Measurements from ENCODE around the gene PXK. TPM values are rescaled to one million over a fixed set of nuclear protein-coding genes. Genes with fewer than 3 reads are reported as not detected.

The PXK gene
- total and polyA plus RNA-seq, 10 of the 15 experiments (the other 5 are each of a cell fraction or from before 2014, with no cell fraction given): 8.4 to 38.0 (median 27.6) TPM

GRCh38 chr3:58334506-58334884, 1.8 kb downstream of the PXK start:
- CTCF ChIA-PET: interaction anchor here (0.7 to 8.9 kb wide), 22 partner anchors 9 to 327 kb away, joined by 3 to 204 read pairs (median 6); partner anchors contain the start of genes FLNB, HTD2, KCTD6 and RPP14
- intact Hi-C loops (cut with micrococcal nuclease; ENCODE audit: unreplicated experiment) (no loop called here), in situ Hi-C loops (cut with MboI) (no loop called here)
- Histone ChIP-seq H3K27ac (ENCODE audit: control insufficient read depth, insufficient read depth) (no peak overlapping the region), H3K4me3 (peak overlapping the region; percentile 93; the same call in 1 of the 2 replicates), H3K9ac (ENCODE audit: control insufficient read depth, insufficient read depth, low read length) (peak overlapping the region; percentile 29; the same call in 1 of the 2 replicates), H3K36me3 (ENCODE audit: control insufficient read depth in 2 of 2, insufficient read depth in 2 of 2, low read length in 1 of 2) (no peaks in the 10 kb centered on the region), H4K20me1 (ENCODE audit: control insufficient read depth, insufficient read depth) (no peaks in the 10 kb centered on the region), H3K79me2 (ENCODE audit: control insufficient read depth, insufficient read depth, low read length) (peaks cover 10% of the 10 kb centered on the region), H3K27me3 (replicated peaks in 1 of 2; ENCODE audit: control insufficient read depth in 2 of 2, insufficient read depth in 2 of 2, low read length in 1 of 2) (no peaks in the 10 kb centered on the region), H2AFZ (ENCODE audit: control insufficient read depth, low read depth, low read length) (peak overlapping the region; percentile 38; the same call in 1 of the 2 replicates), H3K4me1 (ENCODE audit: control insufficient read depth, insufficient read depth, low read length) (peaks cover 10% of the 10 kb centered on the region; the same call in 1 of the 2 replicates), H3K4me2 (ENCODE audit: control insufficient read depth, insufficient read depth) (peak overlapping the region; percentile 82), H3K9me3 (replicated peaks; ENCODE audit: control insufficient read depth, insufficient read depth, low read length) (no peaks in the 10 kb centered on the region; the same call in 2 of the 3 replicates)
- BruUV-seq (replicated peaks): no TSS peak
- POLR2A ChIA-PET: interaction anchor here (0.6 to 12.4 kb wide), 8 partner anchors 10 to 134 kb away, joined by 3 to 221 read pairs (median 4); partner anchors contain the start of genes HTD2 and RPP14
- RAD21 ChIA-PET (ENCODE audit: unreplicated experiment): interaction anchor here (0.9 to 7.5 kb wide), 15 partner anchors 8 to 159 kb away, joined by 3 to 149 read pairs (median 5); partner anchors contain the start of genes HTD2, KCTD6, PDHB and RPP14
- FAIRE-seq (no peak), ATAC-seq (no peak), DNase-seq (ENCODE audit: low read depth, low spot score) (no peak)
- SMC1A ChIA-PET (ENCODE audit: uncharacterized antibody, unreplicated experiment): interaction anchor here (0.6 to 13.1 kb wide), 17 partner anchors 8 to 165 kb away, joined by 3 to 324 read pairs (median 5); partner anchors contain the start of genes HTD2, KCTD6 and RPP14
- WGBS (ENCODE audit: insufficient coverage, insufficient replicate concordance, low lambda C conversion rate, missing lambda C conversion rate): 0% methylated on average over 1 of the region's 1 CpG
- TF ChIP-seq ZZZ3 (IDR thresholded peaks at IDR 0.05; ENCODE audit: control insufficient read depth, insufficient read length, low read depth) (no peak), CHD4 (IDR thresholded peaks at IDR 0.05) (no peak), RELA (IDR thresholded peaks at IDR 0.05; ENCODE audit: borderline replicate concordance, partially characterized antibody) (no peak), SIX5 (IDR thresholded peaks at IDR 0.05; ENCODE audit: low read depth, low read length, severe bottlenecking) (no peak), ATF3 (IDR thresholded peaks at IDR 0.05; ENCODE audit: borderline replicate concordance, extremely low read depth, low read depth, low read length) (no peak), ZNF207 (IDR thresholded peaks at IDR 0.05; ENCODE audit: borderline replicate concordance) (no peak), USF1 (IDR thresholded peaks at IDR 0.05; ENCODE audit: borderline replicate concordance, extremely low read length, insufficient read depth, low read depth, low read length) (no peak)
